Naive thymus-derived CD8-positive, alpha-beta T cell (primary cell): ENCODE data around the gene RRM2. TPM values are rescaled to one million over a fixed set of nuclear protein-coding genes. Genes with fewer than 3 reads are reported as not detected.
"Not testable (repeated sequence)": the region's sequence is repeated elsewhere in the genome, so short reads cannot be mapped to it uniquely, and the experiment has no call there.

ENCODE experiments used
- ATAC-seq, 2 donors: fragments of 150-1000 bp; cut with Tn5 transposase in 1 of 2; sonication (Bioruptor Pico), chemical (Tn5 transposase) in 1 of 2; 1 replicate in 1 of 2; 2 replicates in 1 of 2; pipeline ENCODE4 v1.10.0; 2021; ENCODE audit warnings: mild to moderate bottlenecking in 2 of 2, moderate library complexity in 2 of 2
- POLR2A ChIA-PET: fragments of 350-600 bp; sonication (Branson Sonifier 250); formaldehyde crosslinking; loops from one replicate; lab custom pipeline; 2021; ENCODE audit warnings: antibody characterized with exemption; lab: Charles Lee
- DNase-seq, 10 donors: peaks; one replicate each; pipeline versions ENCODE4 v3.0.0 to v3.0.0-alpha.2; 2020 to 2022
- H3K27ac Mint-ChIP-seq, 10 donors: one replicate each; pipeline ENCODE4 v1.8.0; 2020 to 2022; ENCODE audit warnings: mild to moderate bottlenecking in 10 of 10, mixed read lengths in 10 of 10, moderate library complexity in 4 of 10, inconsistent platforms in 1 of 10
- H3K27me3 Mint-ChIP-seq, 5 donors: one replicate each; pipeline ENCODE4 v1.8.0; 2021 to 2022; ENCODE audit warnings: mixed read lengths in 5 of 5
- H3K36me3 Mint-ChIP-seq, 3 donors: one replicate each; pipeline ENCODE4 v1.8.0; 2020 to 2022; ENCODE audit warnings: mixed read lengths in 3 of 3, mild to moderate bottlenecking in 2 of 3, inconsistent platforms in 1 of 3
- H3K4me1 Mint-ChIP-seq, 4 donors: one replicate each; pipeline ENCODE4 v1.8.0; 2021 to 2022; ENCODE audit warnings: mixed read lengths in 4 of 4
- H3K4me3 Mint-ChIP-seq, 10 donors: one replicate each; pipeline ENCODE4 v1.8.0; 2020 to 2022; ENCODE audit warnings: mild to moderate bottlenecking in 10 of 10, mixed read lengths in 10 of 10, moderate library complexity in 6 of 10, inconsistent platforms in 1 of 10
- H3K9me3 Mint-ChIP-seq, 9 donors: one replicate each; pipeline ENCODE4 v1.8.0; 2020 to 2022; ENCODE audit warnings: mixed read lengths in 9 of 9, mild to moderate bottlenecking in 3 of 9, inconsistent platforms in 1 of 9, moderate library complexity in 1 of 9
- polyA plus RNA-seq, 3 donors: library from polyadenylated mRNA; unstranded; fragments of 300-500 nt; fragmentation: Illumina TruSeq; gene quantifications; one replicate each; pipeline ENCODE4 v1.2.3, GENCODE V29; 2021
- total RNA-seq, 8 experiments: library from RNA in 2 of 8; stranded (reverse) in 2 of 8; gene quantifications; one replicate each; pipeline ENCODE4 v1.2.3 and lab custom pipeline; 2021 to 2026

RRM2 gene
- total and polyA plus RNA-seq, 5 experiments from 2014 or later: 0.58 to 1.4 (median 0.66) TPM; not detected in 2

- ATAC-seq, H3K36me3 Mint-ChIP-seq, POLR2A ChIA-PET, H3K9me3 Mint-ChIP-seq, H3K27me3 Mint-ChIP-seq, DNase-seq, H3K4me3 Mint-ChIP-seq: not testable (repeated sequence)
- peaks cover 0 to 12% (median 8%) of the 10 kb centered on the region in 4 donors for H3K4me1 Mint-ChIP-seq
- H3K27ac Mint-ChIP-seq: peak overlapping the region in 2 of 10 donors; percentile 29 to 40
Observed at GRCh38 chr2:10147050-10147660, 24.6 kb downstream of the RRM2 start.

- DNase-seq (no peak), ATAC-seq (no peak)
- POLR2A ChIA-PET: interaction anchor here (0.6 kb wide), 1 partner anchor 73 kb away, joined by 3 read pairs; no protein-coding TSS in a partner anchor
- Mint-ChIP-seq H3K27me3 (no peaks in the 10 kb centered on the region), H3K36me3 (no peaks in the 10 kb centered on the region), H3K4me1 (peaks cover 0 to 6% (median 4%) of the 10 kb centered on the region in 4 donors), H3K4me3 (no peak overlapping the region), H3K9me3 (no peaks in the 10 kb centered on the region), H3K27ac (no peak overlapping the region)
Observed at GRCh38 chr2:10148268-10148667, 25.7 kb downstream of the RRM2 start.

GRCh38 chr2:10149635-10150034, 27.1 kb downstream of the RRM2 start:
- peak in 1 of 10 donors; percentile 1 for DNase-seq
- ATAC-seq: no peak
- Mint-ChIP-seq H3K36me3 (no peaks in the 10 kb centered on the region), H3K27me3 (no peaks in the 10 kb centered on the region), H3K9me3 (no peaks in the 10 kb centered on the region), H3K4me3 (no peak overlapping the region), H3K27ac (peak overlapping the region in 2 of 10 donors; percentile 25 to 49), H3K4me1 (peaks cover 0 to 6% (median 4%) of the 10 kb centered on the region in 4 donors)
- POLR2A ChIA-PET: interaction anchor here (0.7 kb wide), 1 partner anchor 135 kb away, joined by 4 read pairs; no protein-coding TSS in a partner anchor

GRCh38 chr2:10150436-10150835, 27.9 kb downstream of the RRM2 start:
- Mint-ChIP-seq H3K4me1 (peaks cover 0 to 6% (median 4%) of the 10 kb centered on the region in 4 donors), H3K36me3 (no peaks in the 10 kb centered on the region), H3K9me3 (no peaks in the 10 kb centered on the region), H3K27ac (peak overlapping the region in 1 of 10 donors; percentile 59), H3K4me3 (no peak overlapping the region), H3K27me3 (no peaks in the 10 kb centered on the region)
- no peak for ATAC-seq
- POLR2A ChIA-PET: interaction anchor here (0.7 kb wide), 3 partner anchors 134 to 505 kb away, joined by 4 to 6 read pairs (median 6); no protein-coding TSS in a partner anchor
- DNase-seq: no peak

- Mint-ChIP-seq H3K9me3 (no peaks in the 10 kb centered on the region), H3K36me3 (no peaks in the 10 kb centered on the region)
Observed at GRCh38 chr2:10151462-10151861, 28.9 kb downstream of the RRM2 start.

GRCh38 chr2:10157293-10157692, 34.8 kb downstream of the RRM2 start:
- POLR2A ChIA-PET: no interaction called here
- DNase-seq: no peak
- Mint-ChIP-seq H3K27ac (no peak overlapping the region), H3K36me3 (no peaks in the 10 kb centered on the region), H3K9me3 (no peaks in the 10 kb centered on the region), H3K4me1 (peaks cover 2 to 10% (median 4%) of the 10 kb centered on the region in 4 donors), H3K27me3 (no peaks in the 10 kb centered on the region), H3K4me3 (no peak overlapping the region)
- ATAC-seq: no peak

More at GRCh38 chr2:10151462-10151861, 28.9 kb downstream of the RRM2 start:
- Mint-ChIP-seq H3K27me3 (no peaks in the 10 kb centered on the region), H3K27ac (no peak overlapping the region), H3K4me3 (no peak overlapping the region), H3K4me1 (peaks cover 0 to 6% (median 4%) of the 10 kb centered on the region in 4 donors)
- DNase-seq (no peak), ATAC-seq (no peak)
- POLR2A ChIA-PET: no interaction called here

GRCh38 chr2:10158681-10159080, 36.1 kb downstream of the RRM2 start:
- no peak for ATAC-seq
- Mint-ChIP-seq H3K4me3 (no peak overlapping the region), H3K36me3 (no peaks in the 10 kb centered on the region), H3K27ac (no peak overlapping the region), H3K9me3 (no peaks in the 10 kb centered on the region), H3K4me1 (peaks cover 3 to 10% (median 4%) of the 10 kb centered on the region in 4 donors), H3K27me3 (no peaks in the 10 kb centered on the region)
- DNase-seq: peak in 1 of 10 donors; percentile 41
- POLR2A ChIA-PET: no interaction called here

GRCh38 chr2:10159086-10159485, 36.5 kb downstream of the RRM2 start:
- DNase-seq (peak in 1 of 10 donors; percentile 45), ATAC-seq (no peak)
- no peaks in the 10 kb centered on the region for H3K9me3 Mint-ChIP-seq
- peaks cover 5 to 10% (median 6%) of the 10 kb centered on the region in 4 donors for H3K4me1 Mint-ChIP-seq
- no peak overlapping the region for H3K4me3 Mint-ChIP-seq
- no peaks in the 10 kb centered on the region for H3K36me3 Mint-ChIP-seq
- POLR2A ChIA-PET: no interaction called here
- peak overlapping the region in 1 of 10 donors; percentile 67 for H3K27ac Mint-ChIP-seq
- H3K27me3 Mint-ChIP-seq: no peaks in the 10 kb centered on the region

- Mint-ChIP-seq H3K27ac (peak overlapping the region in 2 of 10 donors; percentile 67 to 74), H3K27me3 (no peaks in the 10 kb centered on the region), H3K36me3 (no peaks in the 10 kb centered on the region), H3K4me1 (peaks cover 5 to 10% (median 8%) of the 10 kb centered on the region in 4 donors), H3K9me3 (no peaks in the 10 kb centered on the region), H3K4me3 (no peak overlapping the region)
- DNase-seq (peak in 1 of 10 donors; percentile 57), ATAC-seq (no peak)
- POLR2A ChIA-PET: no interaction called here
Observed at GRCh38 chr2:10159581-10160131, 37.1 kb downstream of the RRM2 start.

GRCh38 chr2:10160203-10160955, 37.8 kb downstream of the RRM2 start:
- POLR2A ChIA-PET: no interaction called here
- H3K9me3 Mint-ChIP-seq: no peaks in the 10 kb centered on the region
- H3K36me3 Mint-ChIP-seq: no peaks in the 10 kb centered on the region
- ATAC-seq (no peak), DNase-seq (peak in 1 of 10 donors; percentile 43)
- peaks cover 5 to 10% (median 8%) of the 10 kb centered on the region in 4 donors for H3K4me1 Mint-ChIP-seq
- H3K27ac Mint-ChIP-seq: no peak overlapping the region
- H3K27me3 Mint-ChIP-seq: no peaks in the 10 kb centered on the region
- H3K4me3 Mint-ChIP-seq: no peak overlapping the region

GRCh38 chr2:10161206-10161931, 38.8 kb downstream of the RRM2 start:
- DNase-seq (peak in 1 of 10 donors; percentile 16), ATAC-seq (no peak)
- POLR2A ChIA-PET: no interaction called here
- Mint-ChIP-seq H3K4me1 (peaks cover 5 to 10% (median 8%) of the 10 kb centered on the region in 4 donors), H3K9me3 (no peaks in the 10 kb centered on the region), H3K27me3 (no peaks in the 10 kb centered on the region), H3K4me3 (no peak overlapping the region), H3K36me3 (no peaks in the 10 kb centered on the region), H3K27ac (peak overlapping the region in 1 of 10 donors; percentile 56)

GRCh38 chr2:10161961-10162441, 39.5 kb downstream of the RRM2 start:
- peak in 1 of 10 donors; percentile 37 for DNase-seq
- Mint-ChIP-seq H3K27ac (no peak overlapping the region), H3K36me3 (no peaks in the 10 kb centered on the region), H3K9me3 (no peaks in the 10 kb centered on the region), H3K27me3 (no peaks in the 10 kb centered on the region), H3K4me1 (peaks cover 5 to 10% (median 8%) of the 10 kb centered on the region in 4 donors), H3K4me3 (no peak overlapping the region)
- POLR2A ChIA-PET: no interaction called here
- ATAC-seq: no peak
